Activated CD4-positive, alpha-beta T cell treated with anti-CD3 and anti-CD28 coated beads for 4 hours (primary cell): Measurements from ENCODE around the gene NOTCH2.

ENCODE experiments used
- DNase-seq, 2 donors: peaks; one replicate each; pipeline ENCODE4 v3.0.0-alpha.2; 2020

NOTCH2 gene

GRCh38 chr1:119870917-119871596 lies 198.4 kb downstream of the NOTCH2 start:
- peak; percentile 21 to 50 for DNase-seq

GRCh38 chr1:119869995-119870394 lies 199.5 kb downstream of the NOTCH2 start:
- no peak for DNase-seq

GRCh38 chr1:119868176-119868575 lies 201.3 kb downstream of the NOTCH2 start:
- no peak for DNase-seq

GRCh38 chr1:119866451-119866850 lies 203.0 kb downstream of the NOTCH2 start:
- DNase-seq = no peak

GRCh38 chr1:119865627-119866026 lies 203.8 kb downstream of the NOTCH2 start:
- no peak for DNase-seq

- DNase-seq = no peak
These were observed 207.2 kb downstream of the NOTCH2 start for GRCh38 chr1:119862276-119862675.
